HCT116 (cell line): ENCODE measurements around the gene SRL. TPM values are rescaled to one million over a fixed set of nuclear protein-coding genes. Genes with fewer than 3 reads are reported as not detected.

Experiments
- ATAC-seq: fragments of 200-7000 bp; cut with Tn5 transposase; 2 replicates; pipeline ENCODE4 v1.9.1; 2020; ENCODE audit warnings: mild to moderate bottlenecking, moderate library complexity
- BruUV-seq: library from RNA; stranded (reverse); fragments of 400-500 nt; replicated peaks from 2 replicates; lab custom pipeline; 2021; lab: Mats Ljungman, UMichigan
- CTCF ChIA-PET: fragments of 300-600 bp; sonication (Branson Sonifier 250); formaldehyde crosslinking; loops from one replicate; lab custom pipeline; 2021; ENCODE audit warnings: antibody characterized with exemption; lab: Charles Lee
- POLR2A ChIA-PET: fragments of 300-600, 350-600 bp; sonication (Branson Sonifier 250); formaldehyde crosslinking; loops from one replicate; lab custom pipeline; 2021; ENCODE audit warnings: antibody characterized with exemption; lab: Charles Lee
- RAD21 ChIA-PET, 2 experiments: fragments of 300-600 bp; sonication (Branson Sonifier 250); formaldehyde crosslinking; loops; one replicate each; lab custom pipeline; 2023; ENCODE audit warnings: low total read pairs in 2 of 2; ENCODE audit not compliant: uncharacterized antibody in 2 of 2, unreplicated experiment in 2 of 2, low non-redundant PET in 1 of 2; lab: Charles Lee
- DNase-seq: peaks from one replicate; pipeline ENCODE4 v3.0.0-alpha.2; 2010; ENCODE audit warnings: low read depth, low spot score
- H2AFZ ChIP-seq: fragments of 200-600 bp; shearing (Covaris generic), sonication (generic); 2 replicates; pipeline ENCODE4 v1.6.1; 2017; ENCODE audit warnings: low read depth, mixed run types, mixed read lengths, antibody characterized with exemption, low read length; ENCODE audit not compliant: poor library complexity, severe bottlenecking
- H3K27ac ChIP-seq: 2 replicates; pipeline ENCODE4 v1.5.1; 2012; ENCODE audit warnings: low read depth, low read length
- H3K27me3 ChIP-seq: fragments of 200-600 bp; sonication (generic); 2 replicates; pipeline ENCODE4 v1.6.1; 2016; ENCODE audit warnings: mixed run types, low read length, mixed read lengths; ENCODE audit not compliant: insufficient read depth
- H3K36me3 ChIP-seq, 2 experiments: fragments of 200-500 bp in 1 of 2; fragments of 200-600 bp in 1 of 2; sonication (Bioruptor generic) in 1 of 2; sonication (generic) in 1 of 2; 2 replicates each; pipeline versions ENCODE4 v1.5.1 to v1.6.1; 2014 to 2016; ENCODE audit warnings: low read length in 2 of 2, inconsistent platforms in 1 of 2, mixed read lengths in 1 of 2, mixed run types in 1 of 2; ENCODE audit not compliant: insufficient read depth in 2 of 2, control insufficient read depth in 1 of 2
- H3K4me1 ChIP-seq, 2 experiments: fragments of 200-600 bp in 1 of 2; sonication (generic) in 1 of 2; 2 replicates each; pipeline versions ENCODE4 v1.5.1 to v1.6.1; 2012 to 2017; ENCODE audit warnings: low read length in 2 of 2, inconsistent platforms in 1 of 2, mild to moderate bottlenecking in 1 of 2, mixed read lengths in 1 of 2, mixed run types in 1 of 2, moderate library complexity in 1 of 2; ENCODE audit not compliant: insufficient read depth in 2 of 2, control insufficient read depth in 1 of 2
- H3K4me2 ChIP-seq: fragments of 200-600 bp; sonication (generic); 2 replicates; pipeline ENCODE4 v1.6.1; 2017; ENCODE audit warnings: mixed run types, low read length, mixed read lengths
- H3K4me3 ChIP-seq, 2 experiments: fragments of 200-600 bp in 1 of 2; sonication (generic) in 1 of 2; replicated peaks in 1 of 2; 2 replicates each; pipeline ENCODE4 v1.5.1; 2011 to 2016; ENCODE audit warnings: low read length in 2 of 2, control low read depth in 1 of 2, low read depth in 1 of 2, mild to moderate bottlenecking in 1 of 2, mixed read lengths in 1 of 2, mixed run types in 1 of 2
- H3K79me2 ChIP-seq: fragments of 200-600 bp; sonication (generic); 2 replicates; pipeline ENCODE4 v1.6.1; 2017; ENCODE audit warnings: mild to moderate bottlenecking, mixed run types, low read length, moderate library complexity, mixed read lengths; ENCODE audit not compliant: insufficient read depth
- H3K9ac ChIP-seq: fragments of 200-600 bp; sonication (generic); 2 replicates; pipeline ENCODE4 v1.6.1; 2016; ENCODE audit warnings: low read length, mixed read lengths
- H3K9me2 ChIP-seq: fragments of 200-600 bp; sonication (generic), shearing (Covaris generic); 2 replicates; pipeline ENCODE4 v1.6.1; 2017; ENCODE audit warnings: mixed run types, mild to moderate bottlenecking, moderate library complexity; ENCODE audit not compliant: insufficient read depth
- H3K9me3 ChIP-seq, 2 experiments: fragments of 200-500 bp in 1 of 2; fragments of 200-600 bp in 1 of 2; sonication (Bioruptor generic) in 1 of 2; sonication (generic) in 1 of 2; 2 replicates each; pipeline ENCODE4 v1.6.1; 2014 to 2017; ENCODE audit warnings: low read length in 2 of 2, mixed read lengths in 2 of 2, inconsistent platforms in 1 of 2, low read depth in 1 of 2, mild to moderate bottlenecking in 1 of 2, mixed run types in 1 of 2, moderate library complexity in 1 of 2; ENCODE audit not compliant: control insufficient read depth in 1 of 2, insufficient read depth in 1 of 2
- H4K20me1 ChIP-seq: fragments of 200-600 bp; sonication (generic), shearing (Covaris generic); 2 replicates; pipeline ENCODE4 v1.6.1; 2017; ENCODE audit warnings: mixed run types, mild to moderate bottlenecking, moderate library complexity; ENCODE audit not compliant: insufficient read depth
- CTCF ChIP-seq, 3 experiments: fragments of 200-600 bp in 1 of 3; sonication (generic) in 1 of 3; IDR thresholded peaks in 2 of 3; conservative IDR thresholded peaks in 1 of 3; 2 replicates each; pipeline ENCODE4 v1.5.1; 2012 to 2017; ENCODE audit warnings: low read depth in 2 of 3, low read length in 2 of 3, antibody characterized with exemption in 1 of 3, borderline replicate concordance in 1 of 3, control low read depth in 1 of 3, mild to moderate bottlenecking in 1 of 3, mixed read lengths in 1 of 3, mixed run types in 1 of 3, moderate library complexity in 1 of 3; ENCODE audit not compliant: insufficient read depth in 1 of 3
- EGR1 ChIP-seq: IDR thresholded peaks from 2 replicates; pipeline ENCODE4 v1.6.1; 2012; ENCODE audit warnings: low read depth
- ELF1 ChIP-seq: IDR thresholded peaks from 2 replicates; pipeline ENCODE4 v1.6.1; 2012; ENCODE audit warnings: low read depth, borderline replicate concordance
- EZH2 ChIP-seq: fragments of 200-600 bp; sonication (generic); IDR thresholded peaks from 2 replicates; pipeline ENCODE4 v1.6.1; 2017; ENCODE audit warnings: antibody characterized with exemption, mixed run types
- EZH2phosphoT487 ChIP-seq: fragments of 200-600 bp; IDR thresholded peaks from 2 replicates; pipeline ENCODE4 v1.6.1; 2018; ENCODE audit warnings: antibody characterized with exemption, borderline replicate concordance
- JUND ChIP-seq: IDR thresholded peaks from 2 replicates; pipeline ENCODE4 v1.6.1; 2012
- POLR2A ChIP-seq: IDR thresholded peaks from 2 replicates; pipeline ENCODE4 v1.7.0; 2011; ENCODE audit warnings: borderline replicate concordance; ENCODE audit not compliant: insufficient read depth, insufficient read length; ENCODE audit errors: extremely low read depth
- POLR2AphosphoS5 ChIP-seq: IDR thresholded peaks from 2 replicates; pipeline ENCODE4 v1.6.1; 2011; ENCODE audit warnings: mild to moderate bottlenecking, low read depth, low read length, moderate library complexity
- RAD21 ChIP-seq: IDR thresholded peaks from 2 replicates; pipeline ENCODE4 v1.6.1; 2012; ENCODE audit warnings: low read depth, mild to moderate bottlenecking
- SIN3A ChIP-seq: IDR thresholded peaks from 2 replicates; pipeline ENCODE4 v1.6.1; 2012; ENCODE audit warnings: low read depth
- SP1 ChIP-seq: IDR thresholded peaks from 2 replicates; pipeline ENCODE4 v1.6.1; 2012; ENCODE audit warnings: low read depth
- SRF ChIP-seq: IDR thresholded peaks from 2 replicates; pipeline ENCODE4 v1.6.1; 2012; ENCODE audit warnings: low read depth
- TCF7L2 ChIP-seq: IDR thresholded peaks from 2 replicates; pipeline ENCODE4 v1.7.0; 2011; ENCODE audit warnings: borderline replicate concordance, inconsistent platforms; ENCODE audit not compliant: insufficient read depth, insufficient read length; ENCODE audit errors: extremely low read depth
- ZFX ChIP-seq: fragments of 450-650 bp; IDR thresholded peaks from 2 replicates; pipeline ENCODE4 v1.6.1; 2017
- ZNF274 ChIP-seq: fragments of 200-500 bp; sonication (Bioruptor generic); IDR thresholded peaks from 2 replicates; pipeline ENCODE4 v1.6.1; 2014; ENCODE audit warnings: mild to moderate bottlenecking, low read depth, low read length, inconsistent platforms
- intact Hi-C: fragments of 100-400 bp; cut with micrococcal nuclease; formaldehyde crosslinking; loops from 2 replicates; pipeline ENCODE4 v1.10.0; 2022
- total RNA-seq: library from RNA; stranded (reverse); gene quantifications from one replicate; pipeline ENCODE4 v1.2.1, GENCODE V29; 2021; ENCODE audit not compliant: unreplicated experiment
- TF ChIP-seq, protein P1 (sequence below): IDR thresholded peaks from 2 replicates; pipeline ENCODE4 v1.6.1; 2011; ENCODE audit warnings: mild to moderate bottlenecking, low read length, moderate library complexity; ENCODE audit not compliant: insufficient replicate concordance; ENCODE audit errors: extremely low read depth
- TF ChIP-seq, protein P2 (sequence below): IDR thresholded peaks from 2 replicates; pipeline ENCODE4 v1.6.1; 2012
- TF ChIP-seq, protein P3 (sequence below): IDR thresholded peaks from 2 replicates; pipeline ENCODE4 v1.6.1; 2012

The SRL gene
- total RNA-seq, 1 experiment from 2014 or later, result not detected

- ChIA-PET CTCF (interaction anchor here (1.3 kb wide), 1 partner anchor 70 kb away, joined by 10 read pairs; no protein-coding TSS in a partner anchor), POLR2A (interaction anchor here (0.9 kb wide), 1 partner anchor 105 kb away, joined by 3 read pairs; no protein-coding TSS in a partner anchor), RAD21 (interaction anchor here in 1 of 2 experiments (1.0 kb wide), 1 partner anchor 200 kb away, joined by 3 read pairs; no protein-coding TSS in a partner anchor)
- TSS peak; percentile 76 for BruUV-seq
- Histone ChIP-seq H3K4me2 (peak overlapping the region; percentile 95), H3K79me2 (no peaks in the 10 kb centered on the region), H3K9me3 (no peaks in the 10 kb centered on the region), H3K27me3 (no peaks in the 10 kb centered on the region), H3K27ac (peak overlapping the region; percentile 95), H3K9me2 (no peaks in the 10 kb centered on the region), H3K9ac (peak overlapping the region; percentile 97), H3K4me1 (peaks cover 9 to 37% of the 10 kb centered on the region in 2 experiments), H3K4me3 (peak overlapping the region; percentile 59 to 79), H3K36me3 (no peaks in the 10 kb centered on the region), H4K20me1 (no peaks in the 10 kb centered on the region), H2AFZ (peak overlapping the region; percentile 26)
- ATAC-seq, result peak; percentile 90
- intact Hi-C loops, result loop anchor here (5.0 kb wide), 1 partner anchor 69 kb away; no protein-coding TSS in a partner anchor
- peak; percentile 82 for DNase-seq
- TF ChIP-seq TCF7L2 (no peak), ZNF274 (no peak), SIN3A (peak; percentile 84), ELF1 (no peak), RAD21 (no peak), EGR1 (peak; percentile 94), POLR2AphosphoS5 (peak; percentile 80), EZH2 (no peak), SP1 (no peak), POLR2A (peak; percentile 72), EZH2phosphoT487 (no peak), JUND (no peak), ZFX (peak; percentile 88; the same call in 1 of the 2 replicates), CTCF (IDR thresholded peaks at IDR 0.05 in 2 of 3, conservative IDR thresholded peaks at IDR 0.05 in 1 of 3; ENCODE audit: borderline replicate concordance in 1 of 3, insufficient read depth in 1 of 3, low read depth in 2 of 3, low read length in 2 of 3) (no peak), SRF (no peak)
- TF ChIP-seq, protein P1, sequence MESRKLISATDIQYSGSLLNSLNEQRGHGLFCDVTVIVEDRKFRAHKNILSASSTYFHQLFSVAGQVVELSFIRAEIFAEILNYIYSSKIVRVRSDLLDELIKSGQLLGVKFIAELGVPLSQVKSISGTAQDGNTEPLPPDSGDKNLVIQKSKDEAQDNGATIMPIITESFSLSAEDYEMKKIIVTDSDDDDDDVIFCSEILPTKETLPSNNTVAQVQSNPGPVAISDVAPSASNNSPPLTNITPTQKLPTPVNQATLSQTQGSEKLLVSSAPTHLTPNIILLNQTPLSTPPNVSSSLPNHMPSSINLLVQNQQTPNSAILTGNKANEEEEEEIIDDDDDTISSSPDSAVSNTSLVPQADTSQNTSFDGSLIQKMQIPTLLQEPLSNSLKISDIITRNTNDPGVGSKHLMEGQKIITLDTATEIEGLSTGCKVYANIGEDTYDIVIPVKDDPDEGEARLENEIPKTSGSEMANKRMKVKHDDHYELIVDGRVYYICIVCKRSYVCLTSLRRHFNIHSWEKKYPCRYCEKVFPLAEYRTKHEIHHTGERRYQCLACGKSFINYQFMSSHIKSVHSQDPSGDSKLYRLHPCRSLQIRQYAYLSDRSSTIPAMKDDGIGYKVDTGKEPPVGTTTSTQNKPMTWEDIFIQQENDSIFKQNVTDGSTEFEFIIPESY, result no peak
- TF ChIP-seq, protein P2, sequence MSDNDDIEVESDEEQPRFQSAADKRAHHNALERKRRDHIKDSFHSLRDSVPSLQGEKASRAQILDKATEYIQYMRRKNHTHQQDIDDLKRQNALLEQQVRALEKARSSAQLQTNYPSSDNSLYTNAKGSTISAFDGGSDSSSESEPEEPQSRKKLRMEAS, result peak; percentile 73
- TF ChIP-seq, protein P3, sequence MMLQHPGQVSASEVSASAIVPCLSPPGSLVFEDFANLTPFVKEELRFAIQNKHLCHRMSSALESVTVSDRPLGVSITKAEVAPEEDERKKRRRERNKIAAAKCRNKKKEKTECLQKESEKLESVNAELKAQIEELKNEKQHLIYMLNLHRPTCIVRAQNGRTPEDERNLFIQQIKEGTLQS, result no peak
Observed at GRCh38 chr16:4183237-4184037, 58.4 kb downstream of the SRL start.
